MM.1S (cell line): Measurements from ENCODE around the gene KLHL3.

ENCODE experiments used
- DNase-seq: peaks from one replicate; pipeline ENCODE4 v3.0.0-alpha.2; 2015
- H2AFZ ChIP-seq: fragments of 300-600 bp; sonication (generic); 2 replicates; pipeline ENCODE4 v1.6.0; 2016; ENCODE audit warnings: antibody characterized with exemption, low read length
- H3F3A ChIP-seq: fragments of 300-600 bp; sonication (generic); 2 replicates; pipeline ENCODE4 v1.6.1; 2016; ENCODE audit warnings: mild to moderate bottlenecking, antibody characterized with exemption, low read length, moderate library complexity, mixed read lengths; ENCODE audit not compliant: insufficient read depth
- H3K27ac ChIP-seq: fragments of 300-600 bp; sonication (generic); 2 replicates; pipeline ENCODE4 v1.5.1; 2016; ENCODE audit warnings: mild to moderate bottlenecking, low read length
- H3K27me3 ChIP-seq: fragments of 300-600 bp; sonication (generic); replicated peaks from 2 replicates; pipeline ENCODE4 v1.6.0; 2016; ENCODE audit warnings: low read length; ENCODE audit not compliant: insufficient read depth
- H3K36me3 ChIP-seq: fragments of 300-600 bp; sonication (generic); replicated peaks from 2 replicates; pipeline ENCODE4 v1.6.1; 2016; ENCODE audit warnings: mild to moderate bottlenecking, low read length, mixed read lengths; ENCODE audit not compliant: insufficient read depth
- H3K4me1 ChIP-seq: fragments of 300-600 bp; sonication (generic); 2 replicates; pipeline ENCODE4 v1.6.1; 2016; ENCODE audit warnings: low read length, mixed read lengths
- H3K4me2 ChIP-seq: fragments of 300-600 bp; sonication (generic); 2 replicates; pipeline ENCODE4 v1.6.0; 2016; ENCODE audit warnings: low read depth, low read length
- H3K4me3 ChIP-seq: fragments of 300-600 bp; sonication (generic); 2 replicates; pipeline ENCODE4 v1.5.1; 2016; ENCODE audit warnings: low read length, mixed read lengths
- H3K79me2 ChIP-seq: fragments of 300-600 bp; sonication (generic); 2 replicates; pipeline ENCODE4 v1.6.1; 2016; ENCODE audit warnings: mixed run types, low read length, mixed read lengths
- H3K9ac ChIP-seq: fragments of 300-600 bp; sonication (generic); 2 replicates; pipeline ENCODE4 v1.6.1; 2016; ENCODE audit warnings: low read length, mixed read lengths
- H3K9me2 ChIP-seq: fragments of 300-600 bp; sonication (generic); replicated peaks from 2 replicates; pipeline ENCODE4 v1.6.1; 2016; ENCODE audit warnings: mild to moderate bottlenecking, low read length, mixed read lengths; ENCODE audit not compliant: insufficient read depth
- H3K9me3 ChIP-seq: fragments of 300-600 bp; sonication (generic); replicated peaks from 2 replicates; pipeline ENCODE4 v1.6.1; 2016; ENCODE audit warnings: mild to moderate bottlenecking, low read length, mixed read lengths; ENCODE audit not compliant: insufficient read depth
- H4K20me1 ChIP-seq: fragments of 300-600 bp; sonication (generic); 2 replicates; pipeline ENCODE4 v1.6.1; 2016; ENCODE audit warnings: mild to moderate bottlenecking, low read length, moderate library complexity, mixed read lengths; ENCODE audit not compliant: insufficient read depth
- CTCF ChIP-seq: fragments of 300-600 bp; sonication (generic); IDR thresholded peaks from 2 replicates; pipeline ENCODE4 v1.5.1; 2016; ENCODE audit warnings: antibody characterized with exemption, low read length, mixed read lengths
- EZH2 ChIP-seq: fragments of 300-600 bp; sonication (generic); optimal IDR thresholded peaks from 2 replicates; pipeline ENCODE3; 2017; ENCODE audit warnings: low read depth, mild to moderate bottlenecking, antibody characterized with exemption, low read length, mixed read lengths
- EZH2phosphoT487 ChIP-seq: fragments of 300-600 bp; sonication (generic); IDR thresholded peaks from 2 replicates; pipeline ENCODE4 v1.6.1; 2018; ENCODE audit warnings: antibody characterized with exemption, low read length

KLHL3 gene

GRCh38 chr5:137716337-137716736, 19.6 kb downstream of the KLHL3 start:
- Histone ChIP-seq H4K20me1 (no peaks in the 10 kb centered on the region), H3K9ac (no peak overlapping the region), H2AFZ (no peak overlapping the region), H3K4me3 (no peak overlapping the region), H3K27me3 (no peaks in the 10 kb centered on the region), H3K9me3 (no peaks in the 10 kb centered on the region), H3K9me2 (no peaks in the 10 kb centered on the region), H3K36me3 (no peaks in the 10 kb centered on the region), H3K79me2 (no peaks in the 10 kb centered on the region), H3K4me1 (no peaks in the 10 kb centered on the region), H3K27ac (no peak overlapping the region), H3K4me2 (no peak overlapping the region), H3F3A (no peaks in the 10 kb centered on the region)
- no peak for DNase-seq
- TF ChIP-seq EZH2phosphoT487 = no peak
- TF ChIP-seq EZH2 = no peak
- no peak for TF ChIP-seq CTCF

- no peaks in the 10 kb centered on the region for H3F3A ChIP-seq
- H3K4me3 ChIP-seq = no peak overlapping the region
- H3K27me3 ChIP-seq = no peaks in the 10 kb centered on the region
- no peak overlapping the region for H3K9ac ChIP-seq
- no peaks in the 10 kb centered on the region for H3K79me2 ChIP-seq
- DNase-seq = no peak
- no peaks in the 10 kb centered on the region for H3K9me2 ChIP-seq
- no peaks in the 10 kb centered on the region for H4K20me1 ChIP-seq
- TF ChIP-seq CTCF (no peak), EZH2 (no peak), EZH2phosphoT487 (no peak)
- no peak overlapping the region for H3K4me2 ChIP-seq
- no peak overlapping the region for H2AFZ ChIP-seq
- H3K27ac ChIP-seq = no peak overlapping the region
- no peaks in the 10 kb centered on the region for H3K4me1 ChIP-seq
- H3K36me3 ChIP-seq = no peaks in the 10 kb centered on the region
- no peaks in the 10 kb centered on the region for H3K9me3 ChIP-seq
These were observed 20.4 kb downstream of the KLHL3 start for GRCh38 chr5:137715456-137715855.

- no peak for TF ChIP-seq CTCF
- no peak for TF ChIP-seq EZH2
- no peak for TF ChIP-seq EZH2phosphoT487
- Histone ChIP-seq H3K9me2 (no peaks in the 10 kb centered on the region), H3K27ac (no peak overlapping the region)
These were observed 20.9 kb downstream of the KLHL3 start for GRCh38 chr5:137714946-137715345.

More at GRCh38 chr5:137714946-137715345, 20.9 kb downstream of the KLHL3 start:
- H3F3A ChIP-seq = no peaks in the 10 kb centered on the region
- H3K9ac ChIP-seq = no peak overlapping the region
- no peaks in the 10 kb centered on the region for H3K9me3 ChIP-seq
- H4K20me1 ChIP-seq = no peaks in the 10 kb centered on the region
- H3K36me3 ChIP-seq = no peaks in the 10 kb centered on the region
- DNase-seq = no peak
- no peak overlapping the region for H3K4me3 ChIP-seq
- H3K4me1 ChIP-seq = peaks cover under 1% of the 10 kb centered on the region; the same call in 1 of the 2 replicates
- no peaks in the 10 kb centered on the region for H3K27me3 ChIP-seq
- no peak overlapping the region for H2AFZ ChIP-seq
- H3K4me2 ChIP-seq = no peak overlapping the region
- no peaks in the 10 kb centered on the region for H3K79me2 ChIP-seq
